Heart right ventricle (tissue), 16 donors: ENCODE results near the gene GCSAM. TPM values are rescaled to one million over a fixed set of nuclear protein-coding genes. Genes with fewer than 3 reads are reported as not detected.
A peak's percentile ranks its signal among the peaks of the same experiment; 100 is the strongest.

Experiments
- ATAC-seq, 8 donors: fragments of 200-7000 bp; cut with Tn5 transposase; one replicate each; pipeline ENCODE4 v1.9.1; 2020; ENCODE audit warnings: mild to moderate bottlenecking in 8 of 8, moderate library complexity in 8 of 8, moderate number of reproducible peaks in 1 of 8
- DNase-seq, 2 donors: peaks; one replicate each; pipeline ENCODE4 v3.0.0-alpha.2; 2020
- H3K27ac ChIP-seq, 10 donors: fragments of 200-600 bp; sonication (generic) in 2 of 10; one replicate each; pipeline versions ENCODE4 v1.5.0 to v1.8.0; 2020 to 2022; ENCODE audit warnings: mild to moderate bottlenecking in 3 of 10
- H3K27me3 ChIP-seq, 7 donors: fragments of 200-600 bp; one replicate each; pipeline ENCODE4 v1.8.0; 2021 to 2022; ENCODE audit warnings: mild to moderate bottlenecking in 2 of 7
- H3K36me3 ChIP-seq, 9 donors: fragments of 200-600 bp; sonication (generic) in 1 of 9; one replicate each; pipeline versions ENCODE4 v1.5.0 to v1.8.0; 2020 to 2022; ENCODE audit warnings: mild to moderate bottlenecking in 2 of 9
- H3K4me1 ChIP-seq, 9 donors: fragments of 200-600 bp; sonication (generic) in 1 of 9; one replicate each; pipeline versions ENCODE4 v1.5.0 to v1.8.0; 2020 to 2022; ENCODE audit warnings: mild to moderate bottlenecking in 4 of 9
- H3K4me3 ChIP-seq, 10 donors: fragments of 200-600 bp; sonication (generic) in 2 of 10; one replicate each; pipeline versions ENCODE4 v1.5.0 to v1.8.0; 2020 to 2022; ENCODE audit warnings: mild to moderate bottlenecking in 7 of 10, moderate library complexity in 2 of 10
- H3K9me3 ChIP-seq, 11 donors: fragments of 200-600 bp in 10 of 11; sonication (generic) in 2 of 11; one replicate each; pipeline versions ENCODE4 v1.5.0 to v1.8.0; 2013 to 2022; ENCODE audit warnings: mild to moderate bottlenecking in 2 of 11, control low read depth in 1 of 11, moderate library complexity in 1 of 11
- whole genome bisulfite sequencing, 2 donors: extraction: QIAGEN DNeasy Blood & Tissue Kit; methylation state at CpG; one replicate each; pipeline ENCODE4 v1.1.7; 2013; ENCODE audit warnings: inconsistent platforms in 1 of 2; 5-methylcytosine and 5-hydroxymethylcytosine counted together
- intact Hi-C, 10 donors: fragments of 100-400 bp; cut with DNase I; formaldehyde crosslinking; loops; one replicate each; pipeline versions ENCODE4 v1.11.1 to v1.14.2; 2022
- polyA plus RNA-seq, 2 donors: library from polyadenylated mRNA; stranded (reverse); fragments of 200-250 nt; gene quantifications; one replicate each; pipeline ENCODE4 v1.2.3, GENCODE V29; 2013
- total RNA-seq, 10 donors: library from RNA; stranded (reverse); fragmentation: NEBNext Ultra II Directional in 3 of 10; extraction: Animal tissue kit (Norgen Biotek cat#: 25700) in 3 of 10; gene quantifications; one replicate each; pipeline versions ENCODE4 v1.2.1 to v1.2.4, GENCODE V29; 2021 to 2023
- TF ChIP-seq, protein P1 (sequence below), 9 donors: fragments of 200-600 bp; sonication (generic) in 2 of 9; IDR thresholded peaks; one replicate each; pipeline versions ENCODE4 v1.5.0 to v1.8.0; 2021 to 2022; ENCODE audit warnings: antibody characterized with exemption in 9 of 9, mild to moderate bottlenecking in 5 of 9, moderate library complexity in 1 of 9
- donor health status: Arrhythmogenic right ventricular cardiomyopathy.
- donor health status: ischemic (EF 13 %, LVEDD 7.1; RV severe dilation, severe dysfunction).
- donor health status: healthy with polysubstance abuse.
- donor health status: DM: no; HTN: yes; CAD: no.
- donor health status: DM: no; HTN: no; CAD: no.
- donor health status: ischemic (EF 25% LVEDD 6.9; RV normal size, moderate dysfunction).
- donor health status: ischemic (EF 25% LVEDD 5.7; RV mildly dilated, moderate dysfunction).
- donor health status: healthy.
- donor health status: DM: yes; HTN: yes; CAD: no.
- donor health status: Ischemic cardiomyopathy.
- donor health status: ischemic (EF 35%, LVEDD 5.7; RV mildly dilated, moderate dysfunction).
- donor health status: nonischemic (EF 11% LVEDD 7.7; RV severe dilation, severe dysfunction).
- donor health status: DM: yes; HTN: yes; CAD: no.
- donor health status: PGD.
- donor health status: ischemic (EF 29% LVEDD 5.4; RV normal size, mild dysfunction).
- donor health status: nonischemic (EF 23%, LVEDD 6.1; RV moderate dilation, normal function).

GCSAM gene
- total and polyA plus RNA-seq, 12 donors, result 0.04 to 0.62 (median 0.28) TPM; not detected in 7

GRCh38 chr3:112122870-112123269, 10.2 kb downstream of the GCSAM start:
- intact Hi-C loops, result loop anchor here in 2 of 10 donors (5.0 to 10.0 kb wide), 2 partner anchors 162 to 409 kb away; no protein-coding TSS in a partner anchor
- Histone ChIP-seq H3K27me3 (no peaks in the 10 kb centered on the region), H3K4me3 (no peak overlapping the region), H3K9me3 (no peaks in the 10 kb centered on the region), H3K27ac (no peak overlapping the region), H3K4me1 (peaks cover 4 to 41% (median 17%) of the 10 kb centered on the region in 9 donors), H3K36me3 (no peaks in the 10 kb centered on the region)
- DNase-seq, result no peak
- no peak for ATAC-seq
- TF ChIP-seq, protein P1, sequence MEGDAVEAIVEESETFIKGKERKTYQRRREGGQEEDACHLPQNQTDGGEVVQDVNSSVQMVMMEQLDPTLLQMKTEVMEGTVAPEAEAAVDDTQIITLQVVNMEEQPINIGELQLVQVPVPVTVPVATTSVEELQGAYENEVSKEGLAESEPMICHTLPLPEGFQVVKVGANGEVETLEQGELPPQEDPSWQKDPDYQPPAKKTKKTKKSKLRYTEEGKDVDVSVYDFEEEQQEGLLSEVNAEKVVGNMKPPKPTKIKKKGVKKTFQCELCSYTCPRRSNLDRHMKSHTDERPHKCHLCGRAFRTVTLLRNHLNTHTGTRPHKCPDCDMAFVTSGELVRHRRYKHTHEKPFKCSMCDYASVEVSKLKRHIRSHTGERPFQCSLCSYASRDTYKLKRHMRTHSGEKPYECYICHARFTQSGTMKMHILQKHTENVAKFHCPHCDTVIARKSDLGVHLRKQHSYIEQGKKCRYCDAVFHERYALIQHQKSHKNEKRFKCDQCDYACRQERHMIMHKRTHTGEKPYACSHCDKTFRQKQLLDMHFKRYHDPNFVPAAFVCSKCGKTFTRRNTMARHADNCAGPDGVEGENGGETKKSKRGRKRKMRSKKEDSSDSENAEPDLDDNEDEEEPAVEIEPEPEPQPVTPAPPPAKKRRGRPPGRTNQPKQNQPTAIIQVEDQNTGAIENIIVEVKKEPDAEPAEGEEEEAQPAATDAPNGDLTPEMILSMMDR (IDR thresholded peaks at IDR 0.05), result no peak

DNA sequence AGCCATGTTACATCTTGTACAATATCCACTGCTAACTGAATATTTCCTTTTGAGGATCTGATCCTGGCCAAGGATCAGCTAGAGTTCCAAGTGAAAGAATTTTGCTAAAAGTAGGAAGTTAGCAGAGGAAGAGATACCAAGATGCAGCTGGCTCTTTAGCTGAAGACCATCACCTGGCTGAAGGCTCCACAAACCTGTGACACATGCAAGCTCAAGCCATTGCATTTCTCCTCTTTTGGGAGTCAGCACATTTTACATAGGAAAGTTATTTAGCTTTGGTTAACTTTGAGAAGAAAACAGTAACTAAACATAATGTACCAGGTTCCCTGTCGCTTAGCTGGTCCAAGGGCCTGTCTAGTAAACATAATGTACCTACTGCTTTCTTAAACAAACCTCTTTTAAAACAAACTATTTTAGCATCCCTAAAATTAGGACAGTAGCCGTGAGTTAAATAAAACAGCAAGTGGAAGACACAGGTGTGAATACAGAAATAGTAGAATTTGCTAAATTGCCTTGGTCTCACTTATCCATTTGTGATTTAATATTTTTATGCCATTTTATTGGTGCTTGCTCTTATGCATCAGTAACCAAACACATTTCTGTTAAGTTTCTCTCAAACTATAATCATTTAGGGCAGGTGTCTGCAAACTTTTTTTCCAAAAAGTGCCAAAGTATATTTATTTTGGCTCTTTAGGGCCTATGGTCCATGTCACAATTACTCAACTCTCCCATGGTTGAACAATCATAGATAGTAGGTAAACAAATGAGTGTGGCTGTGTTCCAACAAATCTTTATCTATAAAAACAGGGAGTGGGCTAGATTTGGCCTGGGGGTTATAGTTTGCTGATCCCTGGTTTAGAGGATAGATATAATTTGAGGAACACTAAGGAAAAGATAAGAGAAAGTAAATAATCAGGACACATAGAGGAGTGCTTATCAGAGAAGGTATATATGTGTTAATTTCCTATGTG, 11.2 kb downstream of the GCSAM start:
- Histone ChIP-seq H3K27me3 (no peaks in the 10 kb centered on the region), H3K27ac (no peak overlapping the region), H3K36me3 (no peaks in the 10 kb centered on the region), H3K9me3 (no peaks in the 10 kb centered on the region), H3K4me3 (no peak overlapping the region), H3K4me1 (peaks cover 0 to 38% (median 9%) of the 10 kb centered on the region in 9 donors)
- WGBS, 2 donors, result 96% methylated on average over 2 of the region's 2 CpGs
- TF ChIP-seq, protein P1 (IDR thresholded peaks at IDR 0.05), result no peak
- intact Hi-C loops, result loop anchor here in 2 of 10 donors (5.0 to 10.0 kb wide), 2 partner anchors 163 to 410 kb away; no protein-coding TSS in a partner anchor
- ATAC-seq, result no peak
- no peak for DNase-seq

- intact Hi-C loops, result loop anchor here in 8 of 10 donors (5.0 to 10.0 kb wide), 6 partner anchors 165 to 415 kb away; partner anchors contain the start of gene SLC9C1 (in 2 of the 8)
- ATAC-seq, result peak in 1 of 8 donors; percentile 7
- TF ChIP-seq, protein P1 (IDR thresholded peaks at IDR 0.05), result no peak
- 69 to 74% methylated on average over 9 of the region's 9 CpGs for WGBS, 2 donors
- Histone ChIP-seq H3K36me3 (no peaks in the 10 kb centered on the region), H3K27ac (no peak overlapping the region), H3K4me1 (peaks cover 0 to 37% (median 16%) of the 10 kb centered on the region in 9 donors), H3K4me3 (no peak overlapping the region), H3K27me3 (no peaks in the 10 kb centered on the region), H3K9me3 (no peaks in the 10 kb centered on the region)
- DNase-seq, result no peak
Observed at GRCh38 chr3:112119962-112120836, 12.8 kb downstream of the GCSAM start.
